T-helper 17 cell (primary cell): Measurements from ENCODE around the gene KCNJ8. TPM values are rescaled to one million over a fixed set of nuclear protein-coding genes. Genes with fewer than 3 reads are reported as not detected.

Experiments
- ATAC-seq: fragments of 150-1000 bp; cut with Tn5 transposase; 2 replicates; pipeline ENCODE4 v1.10.0; 2021; ENCODE audit warnings: mild to moderate bottlenecking, moderate library complexity
- DNase-seq, 3 donors: peaks; one replicate each; pipeline versions ENCODE4 v3.0.0 to v3.0.0-alpha.2; 2020 to 2021
- H3K9me3 ChIP-seq: one replicate; pipeline ENCODE4 v1.7.0; 2013; ENCODE audit warnings: low read length, mild to moderate bottlenecking; ENCODE audit not compliant: control insufficient read depth, poor library complexity, severe bottlenecking
- H3K27ac Mint-ChIP-seq: one replicate; pipeline ENCODE4 v1.8.0; 2022; ENCODE audit warnings: mild to moderate bottlenecking, moderate library complexity, mixed read lengths
- H3K27me3 Mint-ChIP-seq: one replicate; pipeline ENCODE4 v1.8.0; 2022; ENCODE audit warnings: mixed read lengths
- H3K36me3 Mint-ChIP-seq: one replicate; pipeline ENCODE4 v1.8.0; 2022; ENCODE audit warnings: low read depth, mixed read lengths
- H3K4me1 Mint-ChIP-seq: one replicate; pipeline ENCODE4 v1.8.0; 2022; ENCODE audit warnings: mild to moderate bottlenecking, mixed read lengths
- H3K4me3 Mint-ChIP-seq: one replicate; pipeline ENCODE4 v1.8.0; 2022; ENCODE audit warnings: mild to moderate bottlenecking, moderate library complexity, mixed read lengths
- total RNA-seq, 4 donors: library from RNA in 2 of 4; stranded (reverse) in 2 of 4; gene quantifications; one replicate each; pipeline ENCODE4 v1.2.3 and lab custom pipeline; 2022 to 2026

Gene KCNJ8
- total RNA-seq, 2 donors from 2014 or later, result not detected

GRCh38 chr12:21725731-21726130, 48.8 kb downstream of the KCNJ8 start:
- Mint-ChIP-seq H3K27ac (no peak overlapping the region), H3K27me3 (peaks cover 25% of the 10 kb centered on the region)
- no peak for ATAC-seq

GRCh38 chr12:21718944-21719650, 55.4 kb downstream of the KCNJ8 start:
- no peaks in the 10 kb centered on the region for H3K4me1 Mint-ChIP-seq
- peaks cover 20% of the 10 kb centered on the region for H3K27me3 Mint-ChIP-seq
- H3K36me3 Mint-ChIP-seq, result no peaks in the 10 kb centered on the region
- no peak for DNase-seq
- no peak overlapping the region for H3K27ac Mint-ChIP-seq
- H3K4me3 Mint-ChIP-seq, result no peak overlapping the region
- H3K9me3 ChIP-seq, result no peaks in the 10 kb centered on the region
- ATAC-seq, result no peak

More at GRCh38 chr12:21725731-21726130, 48.8 kb downstream of the KCNJ8 start:
- no peak for DNase-seq
- no peak overlapping the region for H3K4me3 Mint-ChIP-seq
- H3K9me3 ChIP-seq, result no peaks in the 10 kb centered on the region
- no peaks in the 10 kb centered on the region for H3K4me1 Mint-ChIP-seq
- H3K36me3 Mint-ChIP-seq, result no peaks in the 10 kb centered on the region

- H3K9me3 ChIP-seq, result no peaks in the 10 kb centered on the region
- ATAC-seq, result no peak
- Mint-ChIP-seq H3K27ac (no peak overlapping the region), H3K36me3 (no peaks in the 10 kb centered on the region), H3K4me1 (no peaks in the 10 kb centered on the region), H3K4me3 (no peak overlapping the region), H3K27me3 (peaks cover 23% of the 10 kb centered on the region)
- no peak for DNase-seq
Observed at GRCh38 chr12:21718403-21718802, 56.1 kb downstream of the KCNJ8 start.

- Mint-ChIP-seq H3K4me3 (no peak overlapping the region), H3K27me3 (peaks cover 23% of the 10 kb centered on the region), H3K27ac (no peak overlapping the region), H3K4me1 (no peaks in the 10 kb centered on the region), H3K36me3 (no peaks in the 10 kb centered on the region)
- DNase-seq, result no peak
- H3K9me3 ChIP-seq, result no peaks in the 10 kb centered on the region
- no peak for ATAC-seq
Observed at GRCh38 chr12:21717767-21718166, 56.7 kb downstream of the KCNJ8 start.

- DNase-seq (no peak), ATAC-seq (no peak)
- peaks cover 30% of the 10 kb centered on the region for H3K27me3 Mint-ChIP-seq
- H3K27ac Mint-ChIP-seq, result no peak overlapping the region
- H3K36me3 Mint-ChIP-seq, result no peaks in the 10 kb centered on the region
- no peaks in the 10 kb centered on the region for H3K9me3 ChIP-seq
- H3K4me3 Mint-ChIP-seq, result no peak overlapping the region
- H3K4me1 Mint-ChIP-seq, result no peaks in the 10 kb centered on the region
Observed at GRCh38 chr12:21715386-21715785, 59.1 kb downstream of the KCNJ8 start.

Other genes with a start within 250 kb of the KCNJ8 start
- 1 to 10 TPM in 1 of 2 donors, not detected in 1; 5.6 TPM for gene SPX, start 248.4 kb downstream of the KCNJ8 start, total RNA-seq
- gene GYS2, start 169.9 kb downstream of the KCNJ8 start, total RNA-seq, result under 1 TPM in 1 of 2 donors, not detected in 1; 0.15 TPM
- 100 to 1,000 TPM; 767 to 787 TPM for gene LDHB, start 116.9 kb downstream of the KCNJ8 start, total RNA-seq
- gene ABCC9, start 166.7 kb upstream of the KCNJ8 start, total RNA-seq, result not detected